Posterior cingulate gyrus (tissue), 11 donors: ENCODE measurements around the gene HAPLN2.

ENCODE experiments used
- DNase-seq, 10 donors: peaks; one replicate each; pipeline versions ENCODE4 v3.0.0 to v3.0.0-alpha.2; 2020 to 2021; ENCODE audit warnings: mixed read lengths in 3 of 10
- intact Hi-C: fragments of 100-400 bp; cut with DNase I; formaldehyde crosslinking; loops from one replicate; pipeline ENCODE4 v1.15.1; 2023

HAPLN2 gene

DNA sequence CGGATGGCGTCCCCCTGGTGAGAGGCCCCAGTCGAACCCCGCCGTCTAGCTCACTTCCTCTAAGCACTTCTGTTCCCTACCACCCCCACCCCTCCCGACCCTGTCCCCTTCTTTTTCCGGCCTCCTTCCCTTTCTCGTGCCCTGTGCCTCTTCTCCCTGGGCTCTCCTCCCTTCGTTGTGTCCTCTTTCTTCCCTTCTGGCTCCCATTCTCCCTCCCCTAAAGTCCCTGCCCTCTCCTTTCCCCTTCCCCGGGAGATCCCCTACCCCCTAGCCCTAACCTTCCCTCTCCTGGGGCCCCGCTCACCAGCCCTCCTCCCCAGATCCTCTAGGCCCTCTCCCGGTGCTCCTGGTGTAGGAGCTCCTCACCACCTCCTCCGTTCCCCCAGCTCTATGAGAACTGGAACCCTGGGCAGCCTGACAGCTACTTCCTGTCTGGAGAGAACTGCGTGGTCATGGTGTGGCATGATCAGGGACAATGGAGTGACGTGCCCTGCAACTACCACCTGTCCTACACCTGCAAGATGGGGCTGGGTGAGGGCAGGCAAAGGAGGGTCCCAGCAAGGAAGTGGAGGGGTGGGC lies 38.6 kb downstream of the HAPLN2 start:
- intact Hi-C loops: loop anchor here (1.0 to 5.0 kb wide), 3 partner anchors 31 to 276 kb away; no protein-coding TSS in a partner anchor

DNA sequence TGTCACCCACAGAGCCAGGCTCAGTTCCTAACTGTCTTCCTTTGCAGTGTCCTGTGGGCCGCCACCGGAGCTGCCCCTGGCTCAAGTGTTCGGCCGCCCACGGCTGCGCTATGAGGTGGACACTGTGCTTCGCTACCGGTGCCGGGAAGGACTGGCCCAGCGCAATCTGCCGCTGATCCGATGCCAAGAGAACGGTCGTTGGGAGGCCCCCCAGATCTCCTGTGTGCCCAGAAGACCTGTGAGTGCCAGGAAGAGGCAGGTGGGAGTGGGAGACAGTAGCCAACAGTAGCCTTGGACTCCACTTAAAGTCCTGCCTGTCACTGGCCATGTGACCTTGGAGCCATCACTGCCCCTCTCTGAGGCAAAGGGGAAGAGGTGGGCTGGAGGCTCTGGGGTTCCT lies 39.3 kb downstream of the HAPLN2 start:
- intact Hi-C loops: loop anchor here (5.0 kb wide), 1 partner anchor 276 kb away; no protein-coding TSS in a partner anchor
- peak in 2 of 10 donors; percentile 75 to 85 for DNase-seq

More for the DNA sequence above, 38.6 kb downstream of the HAPLN2 start:
- peak in 4 of 10 donors; percentile 38 to 90 (median 67) for DNase-seq

DNA sequence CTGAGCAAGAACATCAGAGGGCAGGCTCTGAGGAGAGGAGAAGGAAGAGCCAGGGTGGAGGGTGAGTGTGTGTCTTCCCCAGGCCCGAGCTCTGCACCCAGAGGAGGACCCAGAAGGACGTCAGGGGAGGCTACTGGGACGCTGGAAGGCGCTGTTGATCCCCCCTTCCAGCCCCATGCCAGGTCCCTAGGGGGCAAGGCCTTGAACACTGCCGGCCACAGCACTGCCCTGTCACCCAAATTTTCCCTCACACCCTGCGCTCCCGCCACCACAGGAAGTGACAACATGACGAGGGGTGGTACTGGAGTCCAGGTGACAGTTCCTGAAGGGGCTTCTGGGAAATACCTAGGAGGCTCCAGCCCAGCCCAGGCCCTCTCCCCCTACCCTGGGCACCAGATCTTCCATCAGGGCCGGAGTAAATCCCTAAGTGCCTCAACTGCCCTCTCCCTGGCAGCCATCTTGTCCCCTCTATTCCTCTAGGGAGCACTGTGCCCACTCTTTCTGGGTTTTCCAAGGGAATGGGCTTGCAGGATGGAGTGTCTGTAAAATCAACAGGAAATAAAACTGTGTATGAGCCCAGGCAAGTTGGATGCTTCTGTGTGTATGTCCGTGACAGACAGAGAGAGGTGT lies 39.8 kb downstream of the HAPLN2 start:
- intact Hi-C loops: loop anchor here (5.0 kb wide), 1 partner anchor 277 kb away; no protein-coding TSS in a partner anchor
- DNase-seq: peak in 2 of 10 donors; percentile 69 to 89

DNA sequence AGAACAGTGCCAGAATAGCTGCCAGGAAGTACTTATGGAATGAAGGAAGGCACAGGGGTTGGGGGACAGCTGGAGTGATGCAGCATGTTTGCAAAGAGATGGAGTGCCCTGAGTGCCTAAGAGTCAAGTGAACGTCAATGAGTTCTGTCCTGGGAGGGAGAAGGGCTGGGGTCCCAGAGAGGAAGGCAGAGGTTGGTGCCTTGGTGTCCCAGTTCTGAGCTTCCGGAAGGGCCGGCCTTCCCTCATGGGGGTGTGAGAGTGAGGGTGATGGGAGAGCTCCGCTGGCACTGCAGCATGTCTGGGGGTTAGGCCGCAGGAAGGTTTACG lies 40.4 kb downstream of the HAPLN2 start:
- DNase-seq: no peak
- intact Hi-C loops: loop anchor here (5.0 kb wide), 1 partner anchor 277 kb away; no protein-coding TSS in a partner anchor

DNA sequence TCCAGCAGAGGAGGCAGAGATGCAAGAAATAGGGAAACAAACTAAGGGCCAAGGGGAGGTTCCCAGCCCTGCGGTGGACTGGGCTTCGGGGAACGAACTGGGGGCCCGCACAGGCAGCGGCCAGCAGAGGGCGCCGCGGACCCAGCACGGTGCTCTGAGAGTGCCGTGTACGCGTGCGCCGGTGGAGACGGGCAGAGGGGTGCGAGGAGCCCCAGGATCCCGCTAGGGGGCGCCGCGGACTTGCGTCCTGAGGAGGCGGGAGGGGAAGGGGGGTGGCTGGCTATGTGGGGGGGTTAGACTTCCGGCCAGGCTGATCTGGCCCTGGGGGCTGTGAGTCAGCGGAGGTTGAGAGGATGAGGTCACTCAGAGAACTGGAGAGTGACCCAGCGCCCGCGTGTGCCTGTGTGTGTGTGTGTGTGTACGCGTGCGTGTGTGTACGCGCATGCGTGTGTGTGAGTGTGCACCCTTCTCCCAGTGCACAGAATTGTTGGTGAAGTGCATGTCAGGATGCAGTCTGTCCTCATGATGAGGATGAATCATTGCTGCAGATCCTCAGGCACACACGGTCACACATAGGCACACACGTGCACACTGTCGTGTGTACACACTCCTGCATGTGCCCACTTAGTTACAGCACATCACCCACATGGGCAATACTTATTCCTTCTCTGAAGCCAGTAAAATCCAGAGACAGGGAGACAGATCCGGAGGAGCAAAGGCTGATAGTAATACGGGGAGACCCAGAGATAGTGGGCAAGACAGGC lies 41.0 kb downstream of the HAPLN2 start:
- peak; percentile 84 to 99 (median 94) for DNase-seq
- intact Hi-C loops: loop anchor here (1.0 to 5.0 kb wide), 2 partner anchors 18 to 278 kb away; no protein-coding TSS in a partner anchor

DNA sequence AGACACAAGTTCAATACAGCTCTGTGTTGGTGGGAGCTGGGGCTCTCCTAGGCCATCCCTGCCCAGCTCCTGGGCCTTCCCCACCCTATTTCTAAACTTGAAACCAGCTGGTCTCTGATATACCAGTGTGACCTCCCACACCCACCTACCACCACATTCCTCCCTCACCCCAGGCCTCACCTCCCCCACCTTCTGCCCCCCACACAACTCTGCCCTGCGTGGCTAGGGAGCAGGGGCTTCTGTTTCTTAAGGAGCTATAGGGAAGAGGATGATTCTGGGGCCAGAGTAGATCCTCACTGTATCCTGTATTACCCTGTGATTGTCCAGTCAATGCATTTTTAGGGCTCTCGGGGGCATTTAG lies 41.5 kb downstream of the HAPLN2 start:
- peak in 1 of 10 donors; percentile 54 for DNase-seq
- intact Hi-C loops: loop anchor here (1.0 kb wide), 1 partner anchor 18 kb away; no protein-coding TSS in a partner anchor

DNA sequence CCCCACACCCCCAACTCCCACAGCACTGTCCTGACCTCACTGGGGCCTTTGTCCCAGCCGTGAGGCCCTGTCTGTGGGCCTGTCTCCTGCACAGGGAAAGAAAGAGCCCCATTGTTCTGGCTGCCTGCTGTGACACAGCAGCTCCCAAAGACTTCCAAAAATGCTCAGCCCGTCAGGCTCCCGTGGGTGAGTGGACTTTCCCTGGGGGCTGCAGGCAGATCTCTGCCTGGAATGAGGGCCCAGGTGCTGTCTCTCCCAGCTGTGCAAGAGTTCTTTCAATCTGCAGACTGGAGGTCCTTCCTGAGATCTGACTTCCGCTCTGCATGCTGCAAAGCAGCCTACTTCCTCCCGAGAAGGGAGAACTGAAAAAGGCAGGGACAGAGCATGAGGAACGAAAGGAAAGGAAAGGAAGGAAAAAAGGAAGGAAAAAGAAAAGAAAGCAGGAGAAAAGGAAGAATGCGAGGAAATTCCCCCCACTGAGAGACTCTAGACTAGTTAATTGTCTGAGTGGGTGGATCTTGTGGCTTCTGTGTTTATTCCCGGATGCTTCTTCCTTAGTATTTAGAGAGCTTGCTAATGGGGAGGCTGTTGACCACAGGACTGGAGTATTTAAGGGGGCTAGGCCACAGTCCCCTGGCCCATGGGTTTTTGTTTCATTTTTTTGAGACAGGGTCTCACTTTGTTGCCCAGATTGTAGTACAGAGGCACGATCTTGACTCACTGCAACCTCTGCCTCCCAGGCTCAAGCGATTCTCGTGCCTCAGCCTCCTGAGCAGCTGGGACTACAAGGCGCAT lies 43.0 kb downstream of the HAPLN2 start:
- peak in 7 of 10 donors; percentile 55 to 95 (median 72) for DNase-seq
- intact Hi-C loops: no loop called here

DNA sequence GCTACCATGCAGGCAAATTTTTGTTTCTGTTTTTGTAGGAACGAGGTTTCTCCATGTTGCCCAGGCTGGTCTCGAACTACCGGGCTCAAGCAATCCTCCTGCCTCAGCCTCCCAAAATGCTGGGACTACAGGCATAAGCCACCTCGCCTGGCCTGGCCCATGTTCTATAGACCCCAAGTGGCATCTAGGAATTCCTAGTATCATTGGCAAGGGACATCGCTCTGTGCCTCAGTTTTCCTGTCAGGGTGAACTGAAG lies 43.5 kb downstream of the HAPLN2 start:
- peak in 1 of 10 donors; percentile 67 for DNase-seq
- intact Hi-C loops: no loop called here

DNA sequence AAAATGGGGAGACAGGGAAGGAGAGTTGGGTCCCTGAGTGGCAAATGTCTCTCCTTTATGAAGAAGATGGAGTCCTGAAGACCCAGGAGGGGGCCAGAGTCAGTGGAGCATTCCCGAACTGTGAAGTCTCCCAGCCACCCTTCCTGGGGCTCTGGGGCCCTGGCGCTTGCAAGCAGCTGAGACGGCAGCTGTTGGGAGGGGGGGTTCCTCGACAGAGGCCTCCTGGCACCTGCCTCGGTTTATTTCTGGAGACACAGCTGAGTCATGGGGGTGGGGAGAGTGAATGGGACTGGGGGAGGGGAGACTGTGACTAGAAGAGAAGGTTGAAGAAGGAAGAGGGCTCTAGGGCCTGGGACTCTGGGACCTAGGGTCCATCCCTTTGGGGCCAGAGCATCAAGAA lies 44.0 kb downstream of the HAPLN2 start:
- peak in 4 of 10 donors; percentile 32 to 91 (median 68) for DNase-seq

DNA sequence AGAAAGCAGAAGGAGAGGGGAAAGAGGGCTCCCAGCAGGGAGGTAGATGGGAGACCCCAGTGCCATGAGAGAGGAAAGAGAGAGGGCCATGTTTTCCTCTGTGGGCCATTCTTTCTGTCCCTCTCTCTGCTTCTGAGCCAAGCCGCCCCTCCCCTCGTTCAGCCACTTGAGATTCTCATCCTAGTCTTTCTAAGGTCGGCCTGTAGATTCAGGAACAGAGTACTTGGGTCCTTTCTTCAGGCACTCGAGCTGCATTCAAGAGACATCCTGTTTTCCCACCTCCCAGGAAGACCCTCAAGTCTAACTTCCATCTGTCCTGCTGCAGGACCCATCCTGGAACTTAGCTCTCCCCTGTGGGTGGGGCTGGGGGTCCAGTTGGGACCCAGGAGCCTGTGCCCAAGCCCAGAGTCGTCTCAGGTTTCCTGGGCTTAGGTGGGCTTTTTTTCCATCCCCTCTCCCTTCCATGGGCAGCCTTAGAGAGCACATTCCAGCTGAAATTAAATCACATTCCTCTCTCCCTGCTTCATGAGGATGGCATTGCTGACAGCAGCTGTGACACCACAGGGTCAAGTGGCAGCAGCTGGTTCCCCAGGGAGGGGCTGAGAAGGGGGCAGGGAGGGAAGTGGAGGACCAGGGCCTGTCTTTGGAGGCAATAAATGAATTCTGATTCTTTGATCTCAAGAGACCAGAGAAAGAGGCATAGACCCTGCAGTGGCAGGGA lies 45.0 kb downstream of the HAPLN2 start:
- DNase-seq: peak in 1 of 10 donors; percentile 73
- intact Hi-C loops: no loop called here

More for the DNA sequence above, 44.0 kb downstream of the HAPLN2 start:
- intact Hi-C loops: no loop called here

DNA sequence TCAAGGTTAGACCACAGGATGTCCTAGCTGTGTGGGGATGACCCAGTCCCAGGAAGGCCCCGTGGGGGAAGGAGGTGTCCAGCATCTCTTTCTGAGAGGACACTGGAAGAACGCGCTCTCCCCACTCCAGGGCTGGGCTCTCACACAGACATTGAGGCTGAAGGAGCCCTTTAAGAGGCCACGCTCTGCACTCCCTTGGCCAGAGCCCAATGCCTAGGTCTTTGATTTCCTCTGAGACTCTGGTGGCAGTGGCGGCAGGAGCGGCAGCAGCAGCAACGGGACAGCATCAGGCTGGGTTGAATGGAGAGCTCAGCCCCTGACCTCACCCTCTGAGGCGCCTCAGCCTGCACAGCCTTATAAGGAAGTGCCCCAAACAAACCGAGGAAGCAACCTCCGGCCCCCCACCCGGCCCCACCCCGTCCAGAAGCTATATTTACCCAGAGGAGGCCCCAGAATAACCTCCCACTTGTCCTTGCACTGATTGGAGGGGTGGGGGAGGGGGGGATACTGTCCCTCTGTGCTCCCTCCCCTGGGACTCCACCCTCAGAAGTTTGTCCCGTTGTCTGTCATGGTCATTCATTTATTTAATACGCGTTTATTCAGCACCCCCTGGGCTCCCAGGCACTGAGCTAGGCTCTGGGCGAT lies 45.7 kb downstream of the HAPLN2 start:
- DNase-seq: peak in 2 of 10 donors; percentile 40 to 84

DNA sequence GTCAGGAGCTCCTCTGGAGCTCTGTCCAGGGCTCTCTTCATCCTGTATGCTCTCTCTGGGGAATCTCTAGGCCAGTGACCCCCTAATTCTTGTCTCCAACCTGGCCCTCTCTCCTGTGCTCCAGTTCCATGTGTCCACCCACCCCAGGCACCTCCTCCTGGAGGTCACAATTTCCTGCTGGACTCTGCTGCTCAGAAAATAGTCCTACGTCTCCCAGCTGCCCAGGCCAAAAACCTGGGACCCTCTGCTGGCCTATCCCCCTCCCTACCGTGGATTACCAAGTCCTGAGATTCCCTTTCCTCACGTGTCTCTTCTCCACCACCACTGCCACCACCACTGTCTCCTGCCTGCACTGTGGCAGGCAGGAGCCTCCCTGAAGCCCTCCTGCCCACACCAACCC lies 46.3 kb downstream of the HAPLN2 start:
- intact Hi-C loops: no loop called here
- DNase-seq: no peak

More for the DNA sequence above, 45.7 kb downstream of the HAPLN2 start:
- intact Hi-C loops: no loop called here

DNA sequence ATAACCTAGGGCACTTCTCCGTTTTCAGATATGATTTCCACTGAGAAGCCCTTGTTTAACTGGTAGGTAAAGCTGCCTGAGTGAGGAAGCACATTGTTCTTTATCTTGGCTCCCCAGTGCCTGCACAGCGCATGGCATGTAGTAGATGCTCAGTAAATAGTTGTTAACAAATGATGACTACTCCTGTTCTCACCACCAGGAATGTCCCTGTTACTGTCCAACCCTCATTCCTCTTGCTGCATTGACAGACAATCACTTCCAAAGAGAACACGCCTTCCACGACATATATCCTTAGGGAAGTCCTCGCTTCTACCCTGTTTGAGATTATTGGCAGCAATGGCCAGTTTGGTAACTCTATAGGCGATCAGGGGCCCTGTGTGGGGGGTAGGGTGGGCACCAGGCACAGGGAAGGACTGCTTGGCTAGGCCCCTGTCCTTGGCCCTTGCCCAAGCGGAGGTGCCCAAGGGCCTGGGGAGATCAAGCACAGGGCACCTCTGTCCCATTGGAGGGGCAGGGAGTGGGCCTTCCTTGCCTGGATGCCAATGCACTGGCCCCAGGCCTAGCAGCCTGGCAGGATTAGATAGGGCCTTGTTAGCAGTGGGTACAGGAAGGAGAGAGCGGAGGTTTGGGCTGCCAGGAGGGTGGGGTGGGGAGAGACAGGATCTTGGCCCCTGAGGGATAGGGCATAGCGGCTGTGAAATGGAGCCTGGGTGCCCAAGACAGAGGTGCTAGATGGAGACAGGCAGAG lies 47.8 kb downstream of the HAPLN2 start:
- intact Hi-C loops: no loop called here
- DNase-seq: no peak

DNA sequence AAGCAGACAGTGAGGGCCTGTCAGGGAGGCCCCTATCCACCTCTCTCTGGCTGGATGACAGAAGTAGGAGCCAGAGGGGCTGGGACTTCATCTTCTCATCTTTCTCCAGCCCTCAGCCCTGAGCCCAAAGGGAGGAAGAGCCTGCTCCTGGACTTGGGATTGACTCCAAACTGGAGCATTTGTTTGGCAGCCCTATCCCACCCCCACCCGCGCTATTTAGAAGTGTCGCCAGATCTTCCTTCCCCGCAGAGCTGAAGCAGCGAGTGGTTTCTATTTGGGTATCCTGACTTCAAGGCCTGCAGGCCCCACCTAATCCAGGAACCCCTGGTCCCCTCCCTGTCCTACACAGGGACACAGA lies 48.4 kb downstream of the HAPLN2 start:
- intact Hi-C loops: no loop called here
- DNase-seq: peak in 3 of 10 donors; percentile 36 to 43 (median 40)

DNA sequence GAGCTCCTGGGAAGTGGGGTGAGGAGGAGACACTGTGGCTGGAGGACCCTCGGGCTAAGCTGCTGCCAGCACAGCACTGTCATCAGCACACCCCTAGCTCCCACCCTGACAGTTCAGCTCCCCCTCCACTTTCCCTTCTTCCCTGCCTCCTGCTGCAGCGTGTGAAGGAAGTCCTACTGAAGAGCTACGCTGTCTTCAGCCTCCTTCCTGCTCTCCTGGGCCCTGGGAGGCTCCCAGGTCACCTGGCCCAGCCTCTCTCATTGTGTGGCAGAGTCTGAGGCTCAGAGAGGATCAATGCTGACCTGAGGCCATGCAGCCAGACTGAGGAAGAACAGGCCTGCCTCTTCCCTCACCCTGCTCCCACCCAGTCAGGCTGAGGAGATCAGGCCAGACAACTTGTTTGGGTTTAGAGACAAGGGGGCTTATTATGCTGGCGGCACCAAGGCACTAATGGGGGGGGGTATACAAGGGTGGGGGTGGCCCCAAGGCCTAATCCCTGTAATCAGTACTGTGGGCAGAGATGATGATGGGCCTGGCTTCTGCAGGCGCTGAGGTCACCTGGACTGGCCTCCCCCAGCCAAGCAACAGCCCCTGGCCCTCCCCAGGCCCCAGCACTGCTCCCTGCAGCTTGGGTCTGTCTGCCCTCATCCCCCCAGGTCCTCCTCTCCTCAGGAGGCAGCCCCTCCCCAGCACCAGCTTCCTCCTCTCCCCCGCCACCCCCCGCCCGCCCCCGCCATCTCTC lies 48.9 kb downstream of the HAPLN2 start:
- intact Hi-C loops: no loop called here
- DNase-seq: no peak

DNA sequence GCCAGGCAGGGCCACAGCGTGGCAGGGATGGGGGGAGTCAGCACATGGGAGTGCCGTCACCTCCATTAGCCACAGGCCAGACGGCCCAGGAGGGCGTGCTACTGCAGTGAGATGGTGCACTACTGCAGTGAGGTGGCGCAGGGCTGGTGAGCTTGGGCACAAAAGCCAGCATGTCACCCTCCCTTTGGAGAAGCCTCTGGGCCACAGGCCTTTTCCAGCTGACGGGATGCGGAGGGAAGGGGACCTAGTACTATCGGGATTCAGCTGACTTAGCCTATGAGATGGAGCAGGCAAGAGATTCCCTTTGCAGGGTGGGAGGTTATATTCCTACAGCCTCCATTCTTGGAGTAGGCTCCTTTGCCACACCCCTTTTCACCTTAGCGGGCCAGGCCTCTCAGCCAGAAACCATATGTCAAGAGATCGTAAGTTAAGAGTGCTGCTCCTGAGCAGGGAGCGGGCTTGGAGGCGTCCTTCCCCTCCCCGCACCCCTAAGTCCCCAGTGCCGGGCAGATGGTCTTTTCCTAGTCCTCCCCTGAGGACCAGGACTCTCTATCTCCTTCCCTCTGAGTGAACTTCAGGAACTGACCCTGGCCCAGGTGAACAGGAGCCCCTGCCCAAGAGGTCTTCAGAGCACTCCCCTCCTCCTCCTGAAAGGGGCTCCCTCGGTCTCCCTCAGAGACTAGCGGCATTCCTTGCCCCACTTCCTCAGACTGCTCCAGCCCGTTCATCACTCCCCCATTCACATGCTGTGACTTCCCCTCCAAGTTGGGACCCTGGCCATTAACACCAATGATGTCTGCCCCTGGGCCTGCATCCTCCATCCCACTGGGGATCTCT lies 49.8 kb downstream of the HAPLN2 start:
- no peak for DNase-seq
- intact Hi-C loops: no loop called here

DNA sequence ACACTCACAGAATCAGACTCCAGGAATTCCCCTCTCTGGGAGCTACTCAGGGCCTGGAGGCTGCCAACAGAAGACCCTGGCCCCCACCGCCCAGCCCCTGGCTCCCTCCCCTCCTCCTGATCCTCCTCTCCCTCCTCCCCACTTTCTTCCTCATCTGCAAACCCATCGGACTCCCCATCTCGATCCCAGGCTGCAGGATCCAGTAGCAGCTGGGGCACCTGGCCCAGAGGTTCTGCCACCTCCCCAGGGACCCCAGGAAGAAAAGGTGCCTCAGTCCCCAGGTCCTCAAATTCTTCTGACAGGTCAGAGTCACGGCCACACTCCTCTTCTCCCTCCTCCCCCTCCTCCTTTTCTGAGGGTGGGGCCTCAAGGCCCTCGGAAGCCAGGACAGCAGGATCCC lies 50.6 kb downstream of the HAPLN2 start:
- no peak for DNase-seq
- intact Hi-C loops: no loop called here
